Kidney capillary endothelial cell (primary cell): ENCODE results near the gene KCNAB2.
"Not testable (repeated sequence)": the region's sequence is repeated elsewhere in the genome, so short reads cannot be mapped to it uniquely, and the experiment has no call there.

ENCODE experiments used
- DNase-seq: peaks from one replicate; pipeline ENCODE4 v3.0.0-alpha.2; 2018; ENCODE audit warnings: low spot score

The KCNAB2 gene

DNA sequence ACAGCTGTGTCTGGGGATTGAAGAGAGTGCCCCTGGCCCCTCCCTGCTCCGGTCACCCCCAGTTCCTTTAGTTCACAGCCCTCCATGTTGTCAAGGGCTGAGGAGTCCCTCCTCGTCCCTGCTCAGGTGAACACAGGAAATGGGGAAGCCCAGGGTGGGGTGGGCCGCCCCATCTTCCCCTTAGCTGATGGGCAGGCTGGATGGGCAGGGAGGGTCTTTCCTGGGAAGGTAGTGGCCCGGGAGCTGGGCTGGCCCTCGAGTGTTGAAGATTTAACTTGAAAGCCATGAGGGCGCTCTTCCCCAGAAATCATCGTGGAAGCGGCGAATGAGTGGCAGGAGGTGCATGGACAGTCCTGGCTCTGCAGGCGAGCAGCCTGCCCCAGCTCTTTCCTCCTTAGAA is 35.1 kb upstream of the KCNAB2 start:
- DNase-seq = no peak

GRCh38 chr1:6011161-6011945 is 34.3 kb upstream of the KCNAB2 start:
- DNase-seq = no peak

DNA sequence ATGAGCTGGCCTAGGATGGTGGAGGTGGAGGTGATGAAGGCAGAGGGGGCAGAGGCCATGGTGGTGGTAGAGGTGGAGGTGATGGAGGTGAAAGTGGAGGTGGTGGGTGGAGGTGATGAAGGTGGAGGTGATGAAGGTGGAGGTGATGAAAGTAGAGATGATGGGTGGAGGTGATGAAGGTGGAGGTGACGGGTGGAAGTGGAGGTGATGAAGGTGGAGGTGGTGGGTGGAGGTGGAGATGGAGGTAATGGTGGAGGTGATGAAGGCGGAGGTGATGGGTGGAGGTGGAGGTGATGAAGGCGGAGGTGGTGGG is 33.8 kb upstream of the KCNAB2 start:
- DNase-seq = no peak

DNA sequence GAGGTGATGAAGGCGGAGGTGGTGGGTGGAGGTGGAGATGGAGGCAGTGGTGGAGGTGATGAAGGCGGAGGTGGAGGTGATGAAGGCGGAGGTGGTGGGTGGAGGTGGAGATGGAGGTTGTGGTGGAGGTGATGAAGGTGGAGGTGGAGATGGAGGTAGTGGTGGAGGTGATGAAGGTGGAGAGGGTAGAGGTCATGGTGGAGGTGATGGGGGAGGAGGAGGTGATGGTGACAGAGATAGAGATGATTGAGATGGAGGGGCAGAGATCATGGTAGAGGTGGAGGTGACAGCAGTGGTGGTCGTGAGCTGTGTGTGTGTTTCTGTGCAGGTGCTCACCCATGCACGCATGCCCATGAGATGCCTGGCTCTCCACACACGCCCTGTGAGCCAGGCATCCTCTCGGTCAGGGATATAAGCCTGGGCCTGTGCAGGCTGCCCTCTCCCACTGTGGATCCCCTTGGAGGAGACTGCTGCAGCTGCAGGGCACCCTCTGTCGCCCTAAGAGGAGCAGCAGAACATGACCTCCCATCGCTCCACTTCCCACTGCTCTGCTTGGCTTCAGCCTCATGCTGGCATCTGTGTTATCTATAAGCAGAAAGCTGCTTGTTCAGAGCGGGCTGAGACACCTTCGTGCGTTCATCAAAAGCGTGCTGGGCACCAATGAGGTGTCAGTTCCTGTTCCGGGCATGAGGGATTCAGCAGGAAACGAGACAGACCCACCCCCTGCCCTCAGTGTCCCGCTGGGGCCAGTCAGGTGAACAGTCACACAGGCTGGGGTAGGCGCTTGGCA is 33.0 kb upstream of the KCNAB2 start:
- DNase-seq = no peak

DNA sequence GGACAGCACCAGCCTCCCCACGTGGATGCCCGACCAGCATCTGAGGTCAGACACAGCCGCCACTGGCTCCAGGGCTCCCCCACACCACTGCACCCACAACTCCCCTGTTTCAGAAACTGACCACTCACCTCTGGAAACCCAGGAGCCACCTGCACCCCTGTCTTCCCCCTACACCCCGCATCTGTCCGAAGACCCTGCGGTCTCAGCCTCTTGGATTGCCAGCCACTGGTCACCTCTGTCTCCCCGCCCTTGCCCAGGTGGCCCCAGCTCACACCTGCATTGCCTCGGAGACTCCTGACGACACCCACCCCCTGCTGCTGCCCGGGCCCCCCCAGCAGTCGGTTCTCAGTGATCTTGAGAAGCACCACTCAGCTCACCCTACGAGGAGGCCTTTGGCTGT is 32.2 kb upstream of the KCNAB2 start:
- DNase-seq = no peak

- no peak for DNase-seq
Measured at GRCh38 chr1:6014130-6014999, 31.3 kb upstream of the KCNAB2 start.

- no peak for DNase-seq
Measured at GRCh38 chr1:6016191-6016865, 29.4 kb upstream of the KCNAB2 start.

GRCh38 chr1:6017654-6018053 is 28.0 kb upstream of the KCNAB2 start:
- not testable (repeated sequence) for DNase-seq

DNA sequence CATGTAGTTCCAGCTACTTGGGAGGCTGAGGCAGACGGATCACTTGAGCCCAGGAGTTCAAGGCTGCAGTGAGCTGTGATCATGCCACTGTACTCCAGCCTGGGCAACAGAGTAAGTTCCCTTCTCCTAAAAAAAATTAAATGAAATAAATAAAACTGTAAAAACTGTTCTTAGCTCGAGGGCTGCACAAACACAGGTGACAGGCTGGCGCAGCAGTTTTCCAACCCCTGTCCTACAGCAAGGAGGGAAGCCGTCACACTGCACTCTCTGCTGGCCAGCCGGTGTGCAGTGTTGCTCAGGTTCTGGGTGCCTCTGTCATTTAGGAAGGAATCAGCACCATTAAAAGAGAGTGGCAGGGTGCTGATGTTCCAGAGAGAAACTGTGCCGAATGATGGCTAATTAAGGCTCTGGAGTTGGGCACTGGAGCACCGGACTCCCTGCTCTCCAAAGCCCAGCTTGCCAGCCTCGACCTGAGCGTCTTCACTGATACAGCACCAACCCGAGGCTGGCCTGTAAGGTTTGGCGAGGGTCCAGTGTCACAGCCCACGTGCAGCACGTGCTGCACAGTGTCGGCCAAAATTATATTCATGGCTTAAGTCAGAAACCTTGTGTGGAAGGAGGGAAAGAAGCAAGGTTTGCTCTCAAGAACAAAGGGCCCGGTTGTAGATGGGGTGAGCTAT is 26.4 kb upstream of the KCNAB2 start:
- no peak for DNase-seq

DNA sequence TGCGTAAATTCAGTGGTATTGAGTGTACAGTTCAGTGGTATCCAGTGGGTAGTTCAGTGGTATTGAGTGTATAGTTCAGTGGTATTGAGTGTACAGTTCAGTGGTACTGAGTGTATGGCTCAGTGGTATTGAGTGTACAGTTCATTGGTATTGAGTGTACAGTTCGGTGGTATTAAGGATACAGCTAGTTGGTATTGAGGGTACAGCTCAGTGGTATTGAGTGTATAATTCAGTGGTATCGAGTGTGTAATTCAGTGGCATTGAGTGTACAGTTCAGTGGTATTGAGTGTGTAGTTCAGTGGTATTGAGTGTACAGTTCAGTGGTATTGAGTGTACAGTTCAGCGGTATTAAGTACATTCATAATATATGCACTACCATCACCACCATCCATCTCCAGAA is 23.5 kb upstream of the KCNAB2 start:
- DNase-seq = no peak

DNA sequence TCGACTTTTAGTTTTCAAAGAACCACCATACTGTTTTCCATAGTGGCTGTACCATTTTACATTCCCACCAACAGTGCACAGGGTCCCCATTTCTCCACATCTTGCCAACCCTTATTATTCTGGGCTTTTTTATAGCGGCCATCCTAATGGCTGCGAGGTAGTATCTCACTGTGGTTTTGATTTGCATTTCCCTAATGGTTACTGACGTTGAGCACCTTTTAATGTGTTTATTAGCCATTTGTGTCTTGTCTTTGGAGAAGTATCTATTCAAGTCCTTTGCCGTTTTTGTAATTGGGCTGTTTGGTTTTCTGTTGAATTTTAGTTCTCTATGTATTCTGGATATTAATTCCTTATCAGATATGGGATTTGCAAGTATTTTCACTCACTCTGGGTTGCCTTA is 22.3 kb upstream of the KCNAB2 start:
- no peak for DNase-seq

DNA sequence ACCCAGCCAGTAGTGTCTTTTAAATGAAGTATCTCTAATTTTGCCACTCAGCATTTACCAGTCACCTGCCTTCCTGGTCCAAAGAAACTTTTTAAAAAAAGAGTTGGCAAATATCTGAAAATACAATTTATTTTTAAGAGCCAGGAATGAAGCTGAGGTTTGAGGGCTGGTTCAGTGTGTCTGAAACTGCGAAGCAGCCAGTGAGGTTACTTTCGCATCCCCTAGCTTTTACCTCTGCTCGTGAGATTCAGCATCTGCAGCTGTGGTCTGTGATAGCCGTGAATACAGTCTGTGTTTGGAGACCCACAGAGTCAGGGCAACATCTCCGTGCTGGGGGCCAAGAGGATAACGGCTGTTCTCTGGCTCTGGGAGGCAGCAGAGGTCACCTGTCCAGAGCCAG is 21.3 kb upstream of the KCNAB2 start:
- DNase-seq = no peak

DNA sequence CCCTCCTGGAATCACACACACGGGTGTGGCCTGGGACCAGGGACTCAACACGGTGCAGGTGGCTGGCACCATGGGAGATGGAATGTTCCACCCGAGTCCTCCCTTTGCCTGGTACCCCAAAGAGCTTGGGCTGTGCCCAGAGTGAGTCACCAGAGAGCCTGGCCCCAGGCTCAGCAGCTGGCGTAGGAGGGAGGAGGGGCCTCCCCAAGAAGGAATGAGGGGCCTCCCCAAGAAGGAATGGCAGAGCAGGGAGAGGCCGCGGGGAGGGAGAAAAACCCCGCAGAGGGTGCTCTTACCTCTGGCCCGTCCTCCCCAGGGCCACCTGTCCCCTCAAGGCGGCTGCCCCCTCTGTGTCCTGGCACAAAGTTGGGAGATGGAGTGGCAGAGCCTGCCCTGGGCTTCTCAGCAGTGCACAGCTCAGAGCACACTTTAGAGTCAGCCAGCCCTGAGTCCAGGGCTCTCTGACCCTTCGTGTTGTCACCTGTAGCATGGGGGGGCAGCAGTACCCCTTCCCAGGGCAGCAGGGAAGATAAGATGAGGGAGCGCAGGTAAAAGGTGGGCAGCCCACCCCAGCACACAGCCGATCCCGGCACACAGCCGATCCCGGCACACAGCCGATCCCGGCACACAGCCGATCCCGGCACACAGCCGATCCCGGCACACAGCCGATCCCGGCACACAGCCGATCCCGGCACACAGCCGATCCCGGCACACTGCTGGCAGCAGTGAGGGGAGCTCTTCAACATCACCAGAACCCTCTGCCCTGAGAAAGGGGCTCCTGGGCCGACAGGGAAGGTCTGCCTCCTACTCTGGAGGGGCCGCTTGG is 20.2 kb upstream of the KCNAB2 start:
- DNase-seq = no peak

- peak; percentile 46 for DNase-seq
Measured at GRCh38 chr1:6026095-6026809, 19.4 kb upstream of the KCNAB2 start.

GRCh38 chr1:6027591-6027990 is 18.1 kb upstream of the KCNAB2 start:
- DNase-seq = no peak

DNA sequence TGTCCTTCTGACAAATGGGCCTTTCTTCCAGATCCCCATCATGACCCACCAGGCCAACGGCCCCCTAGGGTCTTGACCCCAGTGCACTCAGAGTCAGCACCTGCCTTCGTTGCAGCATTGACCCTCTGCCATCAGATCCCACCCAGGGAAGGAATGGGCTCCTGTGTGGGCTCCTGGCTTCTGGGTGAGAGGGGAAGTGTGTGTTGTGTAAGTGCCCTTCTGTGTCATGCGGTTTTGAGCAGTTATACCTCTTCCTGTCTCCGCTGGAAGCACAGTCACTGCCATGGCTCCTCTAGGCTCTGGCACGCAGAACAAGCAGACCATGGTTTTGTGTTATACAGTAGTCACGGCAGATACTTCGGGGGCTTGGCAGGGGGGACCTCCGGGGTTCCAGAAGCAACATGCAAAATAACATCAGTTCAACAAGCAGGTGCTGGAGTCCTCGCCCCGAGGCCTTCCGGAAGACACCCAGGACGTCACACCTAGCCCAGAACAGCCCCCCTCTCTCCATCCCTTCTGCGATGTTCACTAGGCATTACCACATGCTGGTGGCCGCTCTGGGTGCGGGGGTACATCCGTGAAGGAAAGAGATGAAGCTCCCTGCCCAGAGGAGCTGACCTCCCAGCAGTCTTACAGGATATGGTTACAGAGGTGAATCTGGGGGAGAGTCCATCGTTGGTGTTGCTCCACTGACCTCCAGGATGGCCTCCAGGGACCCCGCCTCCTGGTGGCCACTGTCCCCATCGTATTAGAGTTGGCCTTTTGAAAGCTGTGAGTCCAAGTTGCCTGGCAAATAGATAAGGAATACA is 17.4 kb upstream of the KCNAB2 start:
- no peak for DNase-seq

DNA sequence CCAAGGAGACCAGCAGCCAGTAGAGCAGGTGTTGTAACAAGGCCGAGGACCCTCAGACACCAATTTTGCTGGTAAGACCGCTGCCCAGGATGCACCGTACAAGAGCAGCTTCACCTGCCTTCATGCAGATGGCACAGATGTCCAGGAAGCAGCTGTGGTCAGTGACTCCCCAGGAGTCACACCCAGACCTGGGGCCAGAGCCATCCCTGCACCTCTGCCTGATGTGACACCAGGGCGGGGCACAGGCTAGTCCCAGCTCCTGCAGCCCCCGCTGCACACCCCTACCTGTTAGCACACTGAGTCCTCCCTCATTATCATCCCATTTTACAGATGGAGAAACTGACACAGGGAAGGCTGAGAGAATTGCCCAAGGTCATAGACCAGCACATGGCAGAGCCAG is 16.3 kb upstream of the KCNAB2 start:
- no peak for DNase-seq

DNA sequence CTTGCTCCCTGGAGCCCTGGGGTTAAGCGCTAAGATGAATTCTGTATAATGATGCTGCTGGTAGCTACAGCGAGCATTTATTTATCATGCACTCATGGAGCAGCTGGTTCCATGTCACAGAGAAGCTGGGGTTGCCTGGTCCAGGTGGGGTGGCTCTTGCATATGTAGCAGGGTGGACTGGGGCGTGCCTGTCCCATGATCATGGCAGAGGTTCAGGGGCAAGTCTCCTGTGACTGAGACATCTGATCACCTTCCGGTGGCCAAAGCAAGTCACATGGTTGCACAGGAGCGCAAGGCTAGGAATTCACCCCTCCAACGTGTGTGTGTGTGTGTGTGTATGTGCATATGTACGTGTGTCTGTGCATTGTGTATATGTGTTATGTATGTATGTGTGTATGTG is 15.6 kb upstream of the KCNAB2 start:
- DNase-seq = no peak
